ENCODE data around the gene DNM3. TPM values are rescaled to one million over a fixed set of nuclear protein-coding genes. Genes with fewer than 3 reads are reported as not detected.

Gene DNM3
- total and polyA plus RNA-seq, 2 of the 8 experiments (the other 6 are each of a cell fraction or from before 2014, with no cell fraction given), result 2.0 to 8.5 TPM

DNA sequence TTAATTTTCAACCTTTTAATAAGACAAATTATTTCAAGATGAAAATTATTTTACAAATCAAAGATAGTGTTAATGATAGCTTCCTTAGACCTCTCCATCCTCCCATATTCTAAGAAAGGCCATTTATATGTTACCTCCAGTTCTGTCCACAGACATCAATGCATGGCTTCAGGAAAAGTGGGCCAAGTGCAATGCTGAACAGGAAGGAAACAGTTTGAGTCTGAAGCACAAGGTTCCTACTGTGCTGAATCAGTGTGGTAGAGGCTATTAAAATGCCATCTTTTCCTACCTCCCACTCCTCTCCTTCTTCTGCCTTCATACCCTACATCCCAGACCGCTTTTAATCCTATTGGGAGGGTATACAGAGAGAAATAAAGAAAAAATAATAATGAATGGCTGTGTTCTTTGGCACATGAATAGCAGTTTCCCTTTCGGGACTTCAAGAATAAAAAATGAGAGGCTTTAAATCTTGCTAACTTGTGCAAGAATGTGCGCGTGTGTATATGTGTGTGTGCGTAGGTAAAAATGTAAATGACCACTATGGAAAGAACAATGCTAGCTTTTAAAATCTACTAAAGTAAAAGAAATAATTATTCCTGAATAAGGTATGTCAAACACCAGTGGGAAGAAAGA is 516.6 kb downstream of the DNM3 start:
- Histone ChIP-seq H4K20me1 (replicated peaks in 1 of 2; ENCODE audit: control insufficient read depth in 1 of 2, insufficient read depth in 2 of 2, low read length in 2 of 2) (no peaks in the 10 kb centered on the region), H3K14ac (ENCODE audit: insufficient read length) (no peak overlapping the region), H3K79me1 (ENCODE audit: low read depth, low read length) (no peaks in the 10 kb centered on the region), H3K4me2 (ENCODE audit: insufficient read depth in 1 of 2, low read depth in 2 of 2, low read length in 2 of 2) (peak overlapping the region; percentile 41 to 55; a peak in 1 of 4 replicates), H3K27ac (ENCODE audit: low read depth, low read length) (no peak overlapping the region), H3K4me1 (replicated peaks in 1 of 4; ENCODE audit: control insufficient read depth in 3 of 4, insufficient read depth in 4 of 4, low read length in 3 of 4) (peaks cover 9 to 23% (median 16%) of the 10 kb centered on the region in 4 experiments; a peak in 6 of 7 replicates), H3K23me2 (ENCODE audit: low read depth, low read length) (no peaks in the 10 kb centered on the region), H3K79me2 (ENCODE audit: control insufficient read depth in 1 of 2, insufficient read depth in 2 of 2, low read length in 2 of 2) (no peaks in the 10 kb centered on the region), H3K9ac (replicated peaks in 1 of 4; ENCODE audit: extremely low read depth in 1 of 4, low read depth in 3 of 4, low read length in 3 of 4) (no peak overlapping the region), H2BK12ac (ENCODE audit: low read depth, low read length) (peak overlapping the region; percentile 96), H3K27me3 (replicated peaks in 1 of 4; ENCODE audit: control insufficient read depth in 3 of 4, extremely low read depth in 1 of 4, insufficient read depth in 3 of 4, low read length in 3 of 4) (peaks cover 0 to 2% (median 0%) of the 10 kb centered on the region in 4 experiments; a peak in 1 of 7 replicates), H2BK5ac (ENCODE audit: low read depth, low read length) (peak overlapping the region; percentile 57; the same call in 1 of the 2 replicates), H4K91ac (replicated peaks; ENCODE audit: insufficient read length, low read length) (peak overlapping the region; percentile 8), H4K5ac (ENCODE audit: insufficient read length, low read depth, low read length) (no peak overlapping the region), H2BK20ac (ENCODE audit: low read length) (peak overlapping the region; percentile 62; the same call in 1 of the 2 replicates), H2BK120ac (replicated peaks; ENCODE audit: low read depth, low read length) (peak overlapping the region; percentile 80), H3K18ac (ENCODE audit: extremely low read depth, low read length) (no peak overlapping the region), H3K23ac (ENCODE audit: insufficient read length) (no peak overlapping the region), H4K8ac (ENCODE audit: extremely low read depth, insufficient read depth, low read length) (no peak overlapping the region), H3K56ac (replicated peaks; ENCODE audit: insufficient read length, low read depth, low read length) (no peak overlapping the region), H3K36me3 (ENCODE audit: control insufficient read depth in 2 of 4, insufficient read depth in 4 of 4, low read length in 3 of 4) (no peaks in the 10 kb centered on the region), H2AK5ac (ENCODE audit: low read depth, low read length) (no peak overlapping the region; the same call in 1 of the 2 replicates), H3K4ac (replicated peaks; ENCODE audit: insufficient read length, low read depth, low read length) (no peak overlapping the region), H3K4me3 (ENCODE audit: extremely low read depth in 1 of 4, insufficient read depth in 2 of 4, low read depth in 3 of 4, low read length in 4 of 4) (peak overlapping the region in 1 of 4 experiments; percentile 22; a peak in 1 of 8 replicates), H2BK15ac (ENCODE audit: low read length) (no peak overlapping the region), H2AFZ (ENCODE audit: low read length) (no peak overlapping the region), H3K9me3 (ENCODE audit: insufficient read depth in 2 of 2, low read depth in 1 of 2, low read length in 1 of 2) (no peaks in the 10 kb centered on the region)
- POLR2A ChIA-PET (ENCODE audit: partially characterized antibody), result interaction anchor here (1.5 kb wide), 1 partner anchor 14 kb away, joined by 3 read pairs; no protein-coding TSS in a partner anchor
- FAIRE-seq (no peak), DNase-seq (ENCODE audit: low read depth in 1 of 2, low spot score in 2 of 2) (no peak)
- 83% methylated on average over 5 of the region's 5 CpGs; no CpG with 5 or more reads in 1 of the 2 experiments for WGBS, 2 experiments (ENCODE audit: extremely low coverage in 1 of 2, insufficient coverage in 1 of 2, insufficient read length in 1 of 2, insufficient replicate concordance in 2 of 2, low coverage in 1 of 2, low lambda C conversion rate in 2 of 2, missing lambda C conversion rate in 1 of 2)
- CTCF ChIA-PET (ENCODE audit: partially characterized antibody), result interaction anchor here (0.8 to 1.7 kb wide), 5 partner anchors 13 to 372 kb away, joined by 3 to 6 read pairs (median 3); no protein-coding TSS in a partner anchor
- TF ChIP-seq SRF (IDR thresholded peaks at IDR 0.05; ENCODE audit: low read depth, low read length) (no peak), ZNF274 (IDR thresholded peaks at IDR 0.05; ENCODE audit: borderline replicate concordance, extremely low read depth, low read length) (no peak), RAD21 (IDR thresholded peaks at IDR 0.05 in 1 of 2, conservative IDR thresholded peaks at IDR 0.05 in 1 of 2; ENCODE audit: low read depth in 2 of 2, low read length in 2 of 2) (no peak), TEAD4 (IDR thresholded peaks at IDR 0.05; ENCODE audit: low read depth, low read length) (no peak), EP300 (IDR thresholded peaks at IDR 0.05; ENCODE audit: borderline replicate concordance in 1 of 2, low read depth in 2 of 2, low read length in 2 of 2) (no peak), RNF2 (IDR thresholded peaks at IDR 0.05; ENCODE audit: borderline replicate concordance, low read depth, low read length, missing control alignments, poor library complexity, severe bottlenecking) (no peak), CHD2 (IDR thresholded peaks at IDR 0.05; ENCODE audit: low read length) (no peak)

Data from H1 (cell line).